C4-2B (cell line): Measurements from ENCODE around the gene ANKRD12.

Source experiments
- H3K27ac ChIP-seq: fragments of 450-650 bp; 2 replicates; pipeline ENCODE4 v1.5.1; 2017
- ZFX ChIP-seq: fragments of 450-650 bp; IDR thresholded peaks from 2 replicates; pipeline ENCODE4 v1.6.1; 2017
- TF ChIP-seq, protein P1 (sequence below): fragments of 450-650 bp; conservative IDR thresholded peaks from 2 replicates; pipeline ENCODE4 v1.5.1; 2017; ENCODE audit warnings: mild to moderate bottlenecking

ANKRD12 gene

DNA sequence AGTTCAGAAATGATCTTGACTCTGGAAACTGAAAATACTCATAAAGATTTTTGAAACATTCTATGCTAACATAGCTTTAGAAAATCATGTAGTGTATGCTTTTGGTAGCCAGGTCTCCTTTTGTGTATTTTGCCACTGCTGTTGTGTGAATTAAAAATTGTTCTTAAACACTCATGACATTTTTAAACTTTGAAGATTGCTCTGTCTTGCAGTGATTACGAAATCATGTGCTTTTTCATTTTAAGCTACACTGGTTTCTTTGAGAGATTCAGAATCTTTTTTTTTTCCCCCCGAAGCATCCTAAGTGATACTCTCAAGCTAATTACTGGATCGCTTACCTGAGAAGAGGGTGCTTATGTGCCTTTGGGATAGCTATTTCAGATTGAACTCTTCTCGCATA, 60.0 kb downstream of the ANKRD12 start:
- TF ChIP-seq ZFX, result no peak
- TF ChIP-seq, protein P1, sequence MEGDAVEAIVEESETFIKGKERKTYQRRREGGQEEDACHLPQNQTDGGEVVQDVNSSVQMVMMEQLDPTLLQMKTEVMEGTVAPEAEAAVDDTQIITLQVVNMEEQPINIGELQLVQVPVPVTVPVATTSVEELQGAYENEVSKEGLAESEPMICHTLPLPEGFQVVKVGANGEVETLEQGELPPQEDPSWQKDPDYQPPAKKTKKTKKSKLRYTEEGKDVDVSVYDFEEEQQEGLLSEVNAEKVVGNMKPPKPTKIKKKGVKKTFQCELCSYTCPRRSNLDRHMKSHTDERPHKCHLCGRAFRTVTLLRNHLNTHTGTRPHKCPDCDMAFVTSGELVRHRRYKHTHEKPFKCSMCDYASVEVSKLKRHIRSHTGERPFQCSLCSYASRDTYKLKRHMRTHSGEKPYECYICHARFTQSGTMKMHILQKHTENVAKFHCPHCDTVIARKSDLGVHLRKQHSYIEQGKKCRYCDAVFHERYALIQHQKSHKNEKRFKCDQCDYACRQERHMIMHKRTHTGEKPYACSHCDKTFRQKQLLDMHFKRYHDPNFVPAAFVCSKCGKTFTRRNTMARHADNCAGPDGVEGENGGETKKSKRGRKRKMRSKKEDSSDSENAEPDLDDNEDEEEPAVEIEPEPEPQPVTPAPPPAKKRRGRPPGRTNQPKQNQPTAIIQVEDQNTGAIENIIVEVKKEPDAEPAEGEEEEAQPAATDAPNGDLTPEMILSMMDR, result no peak

DNA sequence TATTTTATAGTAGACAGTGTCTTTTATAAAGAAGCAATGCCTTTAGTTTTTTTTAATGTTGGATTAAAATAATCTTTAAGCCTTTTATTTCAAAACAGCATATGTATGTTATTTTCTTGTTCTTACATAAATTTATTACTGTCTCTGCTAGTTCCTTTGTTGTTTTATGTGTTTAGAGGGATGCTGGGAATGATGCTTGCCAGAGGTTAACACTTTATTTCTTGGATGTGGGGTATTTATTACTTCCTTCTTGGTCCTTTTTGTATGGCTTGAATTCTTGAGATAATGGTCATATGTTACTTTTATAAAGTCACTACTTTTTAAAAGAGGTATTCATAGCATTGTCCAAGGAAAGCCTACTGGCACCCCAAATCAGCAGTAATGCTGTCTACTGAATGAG, 63.1 kb downstream of the ANKRD12 start:
- H3K27ac ChIP-seq, result no peak overlapping the region
- TF ChIP-seq, protein P1, result no peak
- TF ChIP-seq ZFX, result no peak

More for the DNA sequence above, 60.0 kb downstream of the ANKRD12 start:
- no peak overlapping the region for H3K27ac ChIP-seq

DNA sequence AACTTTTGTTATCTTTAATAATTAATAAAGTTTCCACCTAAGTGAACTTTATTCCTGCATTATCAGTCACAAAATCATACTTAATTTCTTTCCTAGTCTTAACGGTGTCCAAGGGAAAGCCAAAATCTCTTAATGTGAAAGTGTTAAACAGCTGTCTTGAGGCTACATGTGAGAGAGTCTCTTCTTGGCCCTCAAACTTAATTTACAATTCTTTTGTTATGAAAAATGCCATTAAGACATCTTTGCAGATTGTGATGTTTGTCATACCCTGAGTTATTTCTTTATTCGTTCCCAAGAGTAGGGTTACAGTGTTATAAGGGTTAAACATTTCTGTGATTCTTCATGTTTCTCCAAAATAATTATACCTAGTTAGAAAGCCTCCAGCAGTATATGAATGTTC, 64.6 kb downstream of the ANKRD12 start:
- no peak overlapping the region for H3K27ac ChIP-seq
- TF ChIP-seq, protein P1, result no peak
- no peak for TF ChIP-seq ZFX

DNA sequence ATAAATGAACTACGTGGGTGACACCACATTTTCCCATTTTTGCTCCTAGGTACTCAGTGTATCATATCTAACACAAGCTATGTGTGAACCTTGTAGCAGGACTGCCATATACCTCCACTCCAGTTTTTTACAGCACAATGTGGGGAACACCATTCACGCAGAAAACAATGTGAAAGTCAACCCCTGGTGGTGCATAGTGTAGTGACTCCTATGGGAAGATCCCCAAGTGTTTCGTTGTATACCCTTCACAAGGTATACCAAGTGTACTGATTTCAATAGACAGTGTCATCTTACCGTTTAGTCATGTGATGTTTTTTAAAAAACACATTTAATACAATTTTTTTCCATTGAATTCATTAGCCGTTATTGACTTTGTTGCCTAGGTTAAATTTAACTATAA, 68.1 kb downstream of the ANKRD12 start:
- TF ChIP-seq, protein P1, result no peak
- no peak for TF ChIP-seq ZFX
- no peak overlapping the region for H3K27ac ChIP-seq

DNA sequence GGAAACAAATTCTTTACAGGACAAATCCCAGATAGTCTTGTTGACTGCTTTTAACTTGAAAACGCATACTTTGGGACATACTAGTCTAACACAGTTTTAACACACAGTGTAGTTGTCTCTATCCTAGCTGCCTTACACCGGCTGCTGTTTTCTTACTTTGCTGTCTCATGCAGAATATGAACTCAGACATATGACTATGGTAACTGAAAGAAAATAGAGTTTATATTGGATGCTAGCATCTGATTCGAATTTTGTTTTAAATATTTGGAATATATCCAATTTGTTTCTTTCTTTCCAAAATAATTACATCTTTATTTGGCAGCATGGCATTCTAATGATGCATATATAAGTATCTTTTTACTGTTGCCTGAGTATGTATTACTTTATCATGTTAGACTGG, 69.8 kb downstream of the ANKRD12 start:
- no peak for TF ChIP-seq ZFX
- TF ChIP-seq, protein P1, result no peak
- no peak overlapping the region for H3K27ac ChIP-seq

DNA sequence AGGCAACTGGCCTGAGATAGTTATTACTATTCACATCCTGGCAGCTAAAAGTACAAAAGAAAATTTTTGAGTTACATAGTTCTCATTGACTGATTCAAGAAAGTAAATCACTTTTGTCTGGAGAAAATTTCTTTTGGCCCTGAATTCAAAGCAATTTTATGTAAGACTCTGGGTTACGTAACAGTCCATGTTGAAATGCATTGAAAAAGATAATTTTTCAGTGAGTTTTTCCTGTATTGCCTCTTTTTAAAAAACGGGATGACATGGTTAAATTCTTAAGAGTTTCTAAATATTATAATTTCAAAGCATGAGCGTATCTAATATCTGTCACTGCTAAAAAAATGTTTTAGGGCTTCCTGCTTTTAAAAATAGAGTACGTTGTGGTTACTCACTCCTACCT, 72.7 kb downstream of the ANKRD12 start:
- TF ChIP-seq, protein P1, result no peak; the same call in 1 of the 2 replicates
- TF ChIP-seq ZFX, result no peak
- no peak overlapping the region for H3K27ac ChIP-seq

DNA sequence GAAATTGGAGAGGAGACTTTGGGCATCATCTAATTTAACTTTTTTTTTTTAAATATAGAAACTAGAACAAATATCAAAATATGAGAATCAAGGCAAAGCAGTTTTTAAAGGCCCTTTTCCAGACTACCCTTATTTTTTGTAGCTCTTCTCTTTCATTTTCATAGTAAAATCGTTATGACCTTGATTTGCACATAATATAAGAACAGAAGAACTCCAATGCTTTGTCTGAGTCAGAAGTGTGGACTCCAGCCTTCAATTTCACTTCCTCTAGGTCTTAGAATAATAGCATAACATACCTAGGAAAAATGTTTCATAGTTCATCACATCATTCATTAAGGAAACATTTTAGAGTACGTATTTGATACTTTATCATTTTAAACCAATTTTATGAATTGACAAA, 74.4 kb downstream of the ANKRD12 start:
- no peak overlapping the region for H3K27ac ChIP-seq
- TF ChIP-seq ZFX, result no peak
- TF ChIP-seq, protein P1, result no peak
